Fibroblast of skin of scalp (primary cell): ENCODE data around the gene MRPS18A.
"Not testable (repeated sequence)": the region's sequence is repeated elsewhere in the genome, so short reads cannot be mapped to it uniquely, and the experiment has no call there.

Experiments
- DNase-seq: peaks from one replicate; pipeline ENCODE4 v3.0.0-alpha.2; 2013

The MRPS18A gene

GRCh38 chr6:43634702-43635303, 52.8 kb downstream of the MRPS18A start:
- DNase-seq: no peak

- not testable (repeated sequence) for DNase-seq
Observed at GRCh38 chr6:43633002-43633401, 54.6 kb downstream of the MRPS18A start.

- no peak for DNase-seq
Observed at GRCh38 chr6:43630980-43631619, 56.5 kb downstream of the MRPS18A start.

- DNase-seq: peak; percentile 99
Observed at GRCh38 chr6:43629505-43630300, 57.9 kb downstream of the MRPS18A start.

GRCh38 chr6:43629104-43629504, 58.5 kb downstream of the MRPS18A start, which contains the start of gene GTPBP2:
Gene GTPBP2, minus strand, starts transcription at chr6:43629264. Its CDS starts 102 bp downstream, at chr6:43629162.
- peak; percentile 100 for DNase-seq

- DNase-seq: peak; percentile 65
Observed at GRCh38 chr6:43628393-43629103, 59.0 kb downstream of the MRPS18A start.

GRCh38 chr6:43627008-43627825, 60.4 kb downstream of the MRPS18A start:
- peak; percentile 97 for DNase-seq

- no peak for DNase-seq
Observed at GRCh38 chr6:43625393-43625992, 62.1 kb downstream of the MRPS18A start.

- no peak for DNase-seq
Observed at GRCh38 chr6:43624786-43625288, 62.8 kb downstream of the MRPS18A start.

GRCh38 chr6:43623880-43624785, 63.5 kb downstream of the MRPS18A start:
- no peak for DNase-seq

- no peak for DNase-seq
Observed at GRCh38 chr6:43622541-43622940, 65.0 kb downstream of the MRPS18A start.

GRCh38 chr6:43621836-43622180, 65.8 kb downstream of the MRPS18A start:
- no peak for DNase-seq
